ENCODE data around the gene TMEM101. TPM values are rescaled to one million over a fixed set of nuclear protein-coding genes. Genes with fewer than 3 reads are reported as not detected.

Gene TMEM101
- total RNA-seq, 1 experiment from 2014 or later: 25.6 TPM

DNA sequence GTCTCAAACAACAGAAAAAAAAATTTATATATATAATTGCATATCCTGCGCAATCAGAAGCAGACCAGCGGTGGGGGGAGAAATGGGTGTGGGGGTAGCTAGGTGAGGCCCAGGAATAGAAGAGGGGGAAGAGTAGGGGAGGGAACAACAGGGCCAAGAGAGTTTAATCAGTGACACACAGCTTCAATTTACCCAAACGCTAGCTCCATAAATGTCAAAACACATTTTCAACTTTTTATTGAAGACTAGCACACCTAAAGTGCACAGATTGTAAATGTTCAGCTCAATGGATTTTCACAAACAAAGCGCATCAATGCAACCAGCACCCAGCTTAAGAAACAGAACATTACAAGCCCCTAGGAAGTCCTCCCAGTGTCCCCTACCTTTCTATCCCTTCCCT lies 35.1 kb downstream of the TMEM101 start:
- Mint-ChIP-seq H3K9me3 (ENCODE audit: unreplicated experiment) (no peaks in the 10 kb centered on the region), H3K4me1 (ENCODE audit: insufficient read depth, unreplicated experiment) (no peaks in the 10 kb centered on the region), H3K4me3 (ENCODE audit: unreplicated experiment) (no peak overlapping the region), H3K27ac (ENCODE audit: low read depth, unreplicated experiment) (no peak overlapping the region), H3K36me3 (ENCODE audit: insufficient read depth, unreplicated experiment) (no peaks in the 10 kb centered on the region), H3K27me3 (ENCODE audit: insufficient read depth, unreplicated experiment) (peaks cover 49% of the 10 kb centered on the region)
- ChIA-PET CTCF (interaction anchor here (0.6 to 2.3 kb wide), 5 partner anchors 15 to 594 kb away, joined by 3 to 6 read pairs (median 4); no protein-coding TSS in a partner anchor), POLR2A (no interaction called here)
- TF ChIP-seq, protein P1, sequence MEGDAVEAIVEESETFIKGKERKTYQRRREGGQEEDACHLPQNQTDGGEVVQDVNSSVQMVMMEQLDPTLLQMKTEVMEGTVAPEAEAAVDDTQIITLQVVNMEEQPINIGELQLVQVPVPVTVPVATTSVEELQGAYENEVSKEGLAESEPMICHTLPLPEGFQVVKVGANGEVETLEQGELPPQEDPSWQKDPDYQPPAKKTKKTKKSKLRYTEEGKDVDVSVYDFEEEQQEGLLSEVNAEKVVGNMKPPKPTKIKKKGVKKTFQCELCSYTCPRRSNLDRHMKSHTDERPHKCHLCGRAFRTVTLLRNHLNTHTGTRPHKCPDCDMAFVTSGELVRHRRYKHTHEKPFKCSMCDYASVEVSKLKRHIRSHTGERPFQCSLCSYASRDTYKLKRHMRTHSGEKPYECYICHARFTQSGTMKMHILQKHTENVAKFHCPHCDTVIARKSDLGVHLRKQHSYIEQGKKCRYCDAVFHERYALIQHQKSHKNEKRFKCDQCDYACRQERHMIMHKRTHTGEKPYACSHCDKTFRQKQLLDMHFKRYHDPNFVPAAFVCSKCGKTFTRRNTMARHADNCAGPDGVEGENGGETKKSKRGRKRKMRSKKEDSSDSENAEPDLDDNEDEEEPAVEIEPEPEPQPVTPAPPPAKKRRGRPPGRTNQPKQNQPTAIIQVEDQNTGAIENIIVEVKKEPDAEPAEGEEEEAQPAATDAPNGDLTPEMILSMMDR (IDR thresholded peaks at IDR 0.05; ENCODE audit: unreplicated experiment): no peak
- intact Hi-C loops (cut with micrococcal nuclease): no loop called here
- BruUV-seq (replicated peaks): no TSS peak
- no peak for DNase-seq (ENCODE audit: unreplicated experiment)

DNA sequence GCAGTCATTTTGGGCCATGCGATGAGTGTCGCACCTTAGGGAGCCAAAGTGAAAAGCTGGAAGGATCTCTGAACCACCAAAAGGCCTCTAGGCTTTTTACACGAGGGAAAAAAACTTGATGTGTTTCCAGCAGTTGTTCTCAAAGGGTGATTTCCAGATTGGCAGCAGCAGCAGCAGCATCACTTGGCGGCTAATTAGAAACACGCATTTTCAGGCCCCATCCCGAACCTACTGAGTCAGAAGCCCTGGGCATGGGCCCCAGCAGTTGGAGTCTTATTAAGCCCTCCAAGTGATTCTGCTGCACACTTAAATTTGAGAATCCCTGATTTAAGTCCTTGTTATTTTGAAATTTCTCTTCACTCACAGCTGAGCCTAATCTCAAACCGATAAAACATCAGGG lies 35.8 kb downstream of the TMEM101 start:
- intact Hi-C loops (cut with micrococcal nuclease): no loop called here
- TF ChIP-seq, protein P1 (IDR thresholded peaks at IDR 0.05; ENCODE audit: unreplicated experiment): no peak
- no peak for DNase-seq (ENCODE audit: unreplicated experiment)
- ChIA-PET POLR2A (no interaction called here), CTCF (interaction anchor here (0.6 to 2.3 kb wide), 4 partner anchors 35 to 595 kb away, joined by 3 to 6 read pairs (median 4); no protein-coding TSS in a partner anchor)
- H3K36me3 Mint-ChIP-seq (ENCODE audit: insufficient read depth, unreplicated experiment): no peaks in the 10 kb centered on the region
- H3K4me1 Mint-ChIP-seq (ENCODE audit: insufficient read depth, unreplicated experiment): no peaks in the 10 kb centered on the region
- no TSS peak for BruUV-seq (replicated peaks)
- peaks cover 49% of the 10 kb centered on the region for H3K27me3 Mint-ChIP-seq (ENCODE audit: insufficient read depth, unreplicated experiment)
- H3K4me3 Mint-ChIP-seq (ENCODE audit: unreplicated experiment): no peak overlapping the region
- no peak overlapping the region for H3K27ac Mint-ChIP-seq (ENCODE audit: low read depth, unreplicated experiment)
- no peaks in the 10 kb centered on the region for H3K9me3 Mint-ChIP-seq (ENCODE audit: unreplicated experiment)

DNA sequence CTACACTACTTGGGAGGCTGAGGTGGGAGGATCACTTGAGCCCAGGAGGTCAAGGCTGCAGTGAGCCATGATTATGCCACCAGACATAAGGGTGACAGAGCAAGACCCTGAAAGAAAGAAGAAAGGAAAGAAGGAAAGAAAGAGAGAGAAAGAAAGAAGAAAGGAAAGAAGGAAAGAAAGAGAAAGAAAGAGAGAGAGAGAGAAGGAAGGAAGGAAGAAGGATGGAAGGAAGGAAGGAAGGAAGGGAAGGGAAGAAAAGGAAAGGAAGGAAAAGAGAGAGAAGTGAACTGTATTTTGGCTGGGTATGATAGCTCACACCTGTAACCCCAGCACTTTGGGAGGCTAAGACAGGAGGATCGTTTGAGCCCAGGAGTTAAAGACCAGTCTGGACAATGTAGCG lies 36.7 kb downstream of the TMEM101 start:
- Mint-ChIP-seq H3K4me3 (ENCODE audit: unreplicated experiment) (no peak overlapping the region), H3K9me3 (ENCODE audit: unreplicated experiment) (no peaks in the 10 kb centered on the region), H3K4me1 (ENCODE audit: insufficient read depth, unreplicated experiment) (no peaks in the 10 kb centered on the region), H3K27ac (ENCODE audit: low read depth, unreplicated experiment) (no peak overlapping the region), H3K27me3 (ENCODE audit: insufficient read depth, unreplicated experiment) (peaks cover 45% of the 10 kb centered on the region), H3K36me3 (ENCODE audit: insufficient read depth, unreplicated experiment) (no peaks in the 10 kb centered on the region)
- intact Hi-C loops (cut with micrococcal nuclease): no loop called here
- DNase-seq (ENCODE audit: unreplicated experiment): no peak
- BruUV-seq (replicated peaks): no TSS peak
- TF ChIP-seq, protein P1 (IDR thresholded peaks at IDR 0.05; ENCODE audit: unreplicated experiment): no peak
- CTCF ChIA-PET: no interaction called here
- POLR2A ChIA-PET: no interaction called here

DNA sequence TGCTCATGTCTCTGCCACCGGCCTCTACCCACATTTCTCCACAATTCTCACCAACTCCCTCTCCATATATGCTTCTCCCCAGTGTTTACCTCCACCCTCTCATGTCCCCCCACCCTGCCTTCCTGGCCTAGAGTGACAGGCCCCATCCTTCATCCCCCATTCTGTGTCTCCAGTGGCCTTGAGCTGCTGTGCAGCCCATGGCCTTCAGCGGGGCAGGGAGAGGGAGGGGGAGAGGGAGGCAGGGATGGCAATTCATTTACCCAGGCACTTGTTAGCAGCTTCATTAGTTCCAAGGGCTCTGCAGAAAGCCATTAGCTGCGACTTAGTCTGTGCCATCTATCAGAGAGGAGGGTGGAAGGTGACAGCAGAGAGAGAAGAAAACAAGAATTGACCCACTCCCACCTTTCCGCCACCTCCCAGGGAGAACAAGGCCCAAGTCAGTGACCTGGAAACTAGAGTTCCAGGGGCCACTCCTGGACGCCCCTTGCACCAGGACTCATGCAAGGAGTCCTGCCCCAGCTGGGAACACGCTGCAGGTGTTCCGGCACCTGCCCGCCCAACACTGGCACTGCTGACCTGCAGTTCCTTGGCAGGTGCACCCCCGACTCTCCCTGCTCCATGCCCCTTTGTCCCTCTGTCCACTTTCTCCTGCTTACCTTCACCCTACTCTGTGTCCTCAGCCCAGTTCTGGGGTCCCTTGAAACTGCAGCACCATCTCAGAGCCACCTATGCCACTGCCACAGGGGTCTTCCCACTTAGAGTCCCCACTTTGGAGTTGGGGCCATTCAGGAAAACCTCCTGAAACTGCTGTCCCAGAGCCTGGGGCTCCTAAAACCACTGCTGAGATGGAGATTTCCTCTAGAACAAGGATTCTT lies 37.6 kb downstream of the TMEM101 start:
- CTCF ChIA-PET: no interaction called here
- BruUV-seq (replicated peaks): no TSS peak
- Mint-ChIP-seq H3K27me3 (ENCODE audit: insufficient read depth, unreplicated experiment) (peaks cover 37% of the 10 kb centered on the region), H3K4me3 (ENCODE audit: unreplicated experiment) (no peak overlapping the region), H3K9me3 (ENCODE audit: unreplicated experiment) (no peaks in the 10 kb centered on the region), H3K36me3 (ENCODE audit: insufficient read depth, unreplicated experiment) (no peaks in the 10 kb centered on the region), H3K4me1 (ENCODE audit: insufficient read depth, unreplicated experiment) (no peaks in the 10 kb centered on the region), H3K27ac (ENCODE audit: low read depth, unreplicated experiment) (no peak overlapping the region)
- TF ChIP-seq, protein P1 (IDR thresholded peaks at IDR 0.05; ENCODE audit: unreplicated experiment): no peak
- intact Hi-C loops (cut with micrococcal nuclease): no loop called here
- DNase-seq (ENCODE audit: unreplicated experiment): no peak
- POLR2A ChIA-PET: no interaction called here
